Natural killer cell (primary cell): ENCODE measurements around the gene BRD4. TPM values are rescaled to one million over a fixed set of nuclear protein-coding genes. Genes with fewer than 3 reads are reported as not detected.

ENCODE experiments used
- ATAC-seq, 3 donors: fragments of 150-1000 bp in 2 of 3; fragments of 200-7000 bp in 1 of 3; cut with Tn5 transposase; 1 replicate in 1 of 3; 2 replicates in 2 of 3; pipeline ENCODE4 v1.10.0; 2021; ENCODE audit warnings: mild to moderate bottlenecking in 2 of 3, moderate library complexity in 2 of 3
- DNase-seq, 2 donors: peaks; one replicate each; pipeline versions ENCODE4 v3.0.0 to v3.0.0-alpha.2; 2013 to 2021; ENCODE audit warnings: mixed read lengths in 1 of 2
- H3K27ac ChIP-seq: one replicate; pipeline ENCODE4 v1.5.1; 2013; ENCODE audit warnings: mild to moderate bottlenecking, low read length
- H3K27me3 ChIP-seq: one replicate; pipeline ENCODE4 v1.6.1; 2013; ENCODE audit warnings: low read length; ENCODE audit not compliant: control insufficient read depth, insufficient read depth
- H3K36me3 ChIP-seq: one replicate; pipeline ENCODE4 v1.6.1; 2013; ENCODE audit warnings: low read length; ENCODE audit not compliant: control insufficient read depth, insufficient read depth
- H3K4me1 ChIP-seq: one replicate; pipeline ENCODE4 v1.6.1; 2013; ENCODE audit warnings: low read length; ENCODE audit not compliant: control insufficient read depth, insufficient read depth
- H3K4me3 ChIP-seq: one replicate; pipeline ENCODE4 v1.5.1; 2013; ENCODE audit warnings: low read length
- H3K9me3 ChIP-seq: one replicate; pipeline ENCODE4 v1.6.1; 2013; ENCODE audit warnings: low read length; ENCODE audit not compliant: control insufficient read depth, insufficient read depth
- H3K27ac Mint-ChIP-seq, 2 donors: one replicate each; pipeline ENCODE4 v1.8.0; 2022; ENCODE audit warnings: mild to moderate bottlenecking in 2 of 2, mixed read lengths in 2 of 2, moderate library complexity in 1 of 2
- H3K27me3 Mint-ChIP-seq, 2 donors: one replicate each; pipeline ENCODE4 v1.8.0; 2022; ENCODE audit warnings: low read depth in 2 of 2, mixed read lengths in 2 of 2
- H3K36me3 Mint-ChIP-seq: one replicate; pipeline ENCODE4 v1.8.0; 2022; ENCODE audit warnings: mixed read lengths
- H3K4me1 Mint-ChIP-seq, 2 donors: one replicate each; pipeline ENCODE4 v1.8.0; 2022; ENCODE audit warnings: mixed read lengths in 2 of 2
- H3K4me3 Mint-ChIP-seq: one replicate; pipeline ENCODE4 v1.8.0; 2022; ENCODE audit warnings: mild to moderate bottlenecking, moderate library complexity, mixed read lengths
- H3K9me3 Mint-ChIP-seq, 2 donors: one replicate each; pipeline ENCODE4 v1.8.0; 2022; ENCODE audit warnings: mixed read lengths in 2 of 2
- WGBS: methylation state at CpG from one replicate; pipeline ENCODE4 v1.1.7; 2013; ENCODE audit warnings: missing lambda C conversion rate; ENCODE audit not compliant: insufficient coverage; 5-methylcytosine and 5-hydroxymethylcytosine counted together
- intact Hi-C: fragments of 100-400 bp; cut with micrococcal nuclease; formaldehyde crosslinking; loops from one replicate; pipeline ENCODE4 v1.14.2; 2022
- total RNA-seq, 4 donors: library from RNA; stranded (reverse); fragments of 120-200 nt in 1 of 4; gene quantifications; one replicate each; pipeline versions ENCODE4 v1.2.3 to v1.2.4, GENCODE V29; 2013 to 2022
- TF ChIP-seq, protein P1 (sequence below): fragments of 200-600 bp; IDR thresholded peaks from one replicate; pipeline ENCODE4 v1.8.0; 2022; ENCODE audit warnings: antibody characterized with exemption

The BRD4 gene
- total RNA-seq, 3 donors from 2014 or later (not counting 1 experiment from before 2014, with no cell fraction given): 91.9 to 116 (median 98.3) TPM

DNA sequence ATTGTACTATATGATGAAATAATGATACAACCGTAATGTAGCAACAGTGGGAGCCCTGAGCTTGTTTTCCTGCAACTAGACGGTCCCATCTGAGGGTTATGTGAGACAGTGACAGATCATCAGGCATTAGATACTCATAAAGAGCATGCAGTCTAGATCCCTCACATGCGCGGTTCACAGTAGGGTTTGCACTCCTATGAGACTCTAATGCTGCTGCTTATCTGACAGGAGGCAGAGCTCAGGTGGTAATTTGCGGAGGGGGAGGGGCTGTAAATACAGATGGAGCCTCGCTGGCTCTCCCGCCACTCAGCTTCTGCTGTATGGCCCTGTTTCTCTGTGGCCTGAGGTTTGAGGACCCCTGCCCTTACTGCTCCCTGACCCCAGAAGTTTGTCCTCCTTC is 113.8 kb downstream of the BRD4 start:
- TF ChIP-seq, protein P1, sequence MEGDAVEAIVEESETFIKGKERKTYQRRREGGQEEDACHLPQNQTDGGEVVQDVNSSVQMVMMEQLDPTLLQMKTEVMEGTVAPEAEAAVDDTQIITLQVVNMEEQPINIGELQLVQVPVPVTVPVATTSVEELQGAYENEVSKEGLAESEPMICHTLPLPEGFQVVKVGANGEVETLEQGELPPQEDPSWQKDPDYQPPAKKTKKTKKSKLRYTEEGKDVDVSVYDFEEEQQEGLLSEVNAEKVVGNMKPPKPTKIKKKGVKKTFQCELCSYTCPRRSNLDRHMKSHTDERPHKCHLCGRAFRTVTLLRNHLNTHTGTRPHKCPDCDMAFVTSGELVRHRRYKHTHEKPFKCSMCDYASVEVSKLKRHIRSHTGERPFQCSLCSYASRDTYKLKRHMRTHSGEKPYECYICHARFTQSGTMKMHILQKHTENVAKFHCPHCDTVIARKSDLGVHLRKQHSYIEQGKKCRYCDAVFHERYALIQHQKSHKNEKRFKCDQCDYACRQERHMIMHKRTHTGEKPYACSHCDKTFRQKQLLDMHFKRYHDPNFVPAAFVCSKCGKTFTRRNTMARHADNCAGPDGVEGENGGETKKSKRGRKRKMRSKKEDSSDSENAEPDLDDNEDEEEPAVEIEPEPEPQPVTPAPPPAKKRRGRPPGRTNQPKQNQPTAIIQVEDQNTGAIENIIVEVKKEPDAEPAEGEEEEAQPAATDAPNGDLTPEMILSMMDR: no peak
- Mint-ChIP-seq H3K27ac (no peak overlapping the region), H3K4me3 (no peak overlapping the region), H3K36me3 (no peaks in the 10 kb centered on the region), H3K4me1 (peaks cover 11 to 13% of the 10 kb centered on the region in 2 donors), H3K9me3 (no peaks in the 10 kb centered on the region), H3K27me3 (peaks cover 11 to 13% of the 10 kb centered on the region in 2 donors)
- Histone ChIP-seq H3K27me3 (peaks cover 3% of the 10 kb centered on the region), H3K9me3 (no peaks in the 10 kb centered on the region), H3K4me1 (peaks cover 10% of the 10 kb centered on the region), H3K4me3 (no peak overlapping the region), H3K27ac (no peak overlapping the region), H3K36me3 (no peaks in the 10 kb centered on the region)
- WGBS: 92% methylated on average over 7 of the region's 7 CpGs
- intact Hi-C loops: no loop called here
- ATAC-seq (no peak), DNase-seq (no peak)

DNA sequence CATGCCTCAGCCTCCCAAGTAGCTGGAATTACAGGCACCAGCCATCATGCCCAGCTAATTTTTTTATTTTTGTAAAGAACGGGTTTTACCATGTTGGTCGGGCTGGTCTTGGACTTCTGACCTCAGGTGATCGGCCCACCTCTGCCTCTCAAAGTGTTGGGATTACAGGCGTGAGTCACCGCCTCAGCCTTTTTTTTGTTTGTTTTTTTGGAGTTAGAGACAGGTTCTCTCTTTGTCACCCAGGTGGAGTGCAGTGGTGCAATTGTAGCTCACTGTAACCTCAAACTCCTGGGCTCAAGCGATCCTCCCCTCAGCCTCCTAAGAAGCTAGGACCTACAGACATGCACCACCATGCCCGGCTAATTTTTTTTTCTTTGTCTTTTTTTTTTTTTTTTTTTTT is 116.0 kb downstream of the BRD4 start:
- H3K27me3 ChIP-seq: no peaks in the 10 kb centered on the region
- H3K27ac ChIP-seq: no peak overlapping the region
- H3K4me3 ChIP-seq: no peak overlapping the region
- TF ChIP-seq, protein P1: no peak
- no peak overlapping the region for H3K27ac Mint-ChIP-seq
- intact Hi-C loops: no loop called here
- H3K36me3 ChIP-seq: no peaks in the 10 kb centered on the region
- WGBS: 93% methylated on average over 7 of the region's 7 CpGs
- no peaks in the 10 kb centered on the region for H3K9me3 Mint-ChIP-seq
- H3K27me3 Mint-ChIP-seq: peaks cover 0 to 3% of the 10 kb centered on the region in 2 donors
- H3K4me3 Mint-ChIP-seq: no peak overlapping the region
- peaks cover 1% of the 10 kb centered on the region for H3K4me1 ChIP-seq
- no peaks in the 10 kb centered on the region for H3K4me1 Mint-ChIP-seq
- no peak for ATAC-seq
- no peak for DNase-seq
- no peaks in the 10 kb centered on the region for H3K9me3 ChIP-seq
- no peaks in the 10 kb centered on the region for H3K36me3 Mint-ChIP-seq

DNA sequence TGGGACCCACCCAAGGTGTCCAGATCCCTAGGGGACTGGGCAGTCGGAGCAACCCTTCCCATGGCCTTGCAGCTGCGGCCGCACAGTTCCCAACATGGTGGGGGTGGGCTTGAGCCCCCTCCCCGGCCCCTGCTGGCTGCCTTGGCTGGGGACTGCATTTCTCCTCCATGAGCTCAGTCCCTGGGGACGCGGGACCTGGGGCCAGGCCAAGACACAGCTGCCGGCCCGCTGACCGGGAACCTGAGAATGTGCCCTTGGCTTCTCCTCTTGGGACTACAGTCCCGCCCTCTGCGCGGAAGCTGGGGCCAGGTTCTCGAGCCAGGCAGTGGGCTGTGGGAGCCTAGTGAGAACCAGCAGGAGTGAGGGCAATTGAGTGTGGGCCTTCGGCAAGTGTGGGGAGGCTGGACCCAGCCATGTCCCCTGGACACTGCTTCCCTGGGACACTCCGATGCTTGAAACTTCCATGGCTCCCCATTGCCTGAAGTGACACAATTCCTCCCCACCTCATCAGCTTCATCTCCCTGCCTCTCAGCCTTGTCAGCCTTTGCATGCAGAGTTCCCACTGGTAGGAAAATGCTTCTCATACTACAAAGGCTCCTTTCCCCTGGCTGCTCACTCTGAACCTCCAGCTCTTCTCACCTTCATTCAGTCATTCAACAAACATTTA is 118.5 kb downstream of the BRD4 start:
- WGBS: 92% methylated on average over 15 of the region's 15 CpGs
- peaks cover 0 to 3% of the 10 kb centered on the region in 2 donors for H3K27me3 Mint-ChIP-seq
- no peak overlapping the region for H3K4me3 Mint-ChIP-seq
- no peak overlapping the region for H3K27ac Mint-ChIP-seq
- intact Hi-C loops: no loop called here
- no peaks in the 10 kb centered on the region for H3K27me3 ChIP-seq
- no peak for ATAC-seq
- no peak overlapping the region for H3K27ac ChIP-seq
- no peaks in the 10 kb centered on the region for H3K9me3 Mint-ChIP-seq
- TF ChIP-seq, protein P1: no peak
- peaks cover 5% of the 10 kb centered on the region for H3K4me1 ChIP-seq
- H3K36me3 ChIP-seq: no peaks in the 10 kb centered on the region
- H3K4me3 ChIP-seq: no peak overlapping the region
- no peaks in the 10 kb centered on the region for H3K4me1 Mint-ChIP-seq
- no peaks in the 10 kb centered on the region for H3K36me3 Mint-ChIP-seq
- H3K9me3 ChIP-seq: no peaks in the 10 kb centered on the region
- DNase-seq: no peak

DNA sequence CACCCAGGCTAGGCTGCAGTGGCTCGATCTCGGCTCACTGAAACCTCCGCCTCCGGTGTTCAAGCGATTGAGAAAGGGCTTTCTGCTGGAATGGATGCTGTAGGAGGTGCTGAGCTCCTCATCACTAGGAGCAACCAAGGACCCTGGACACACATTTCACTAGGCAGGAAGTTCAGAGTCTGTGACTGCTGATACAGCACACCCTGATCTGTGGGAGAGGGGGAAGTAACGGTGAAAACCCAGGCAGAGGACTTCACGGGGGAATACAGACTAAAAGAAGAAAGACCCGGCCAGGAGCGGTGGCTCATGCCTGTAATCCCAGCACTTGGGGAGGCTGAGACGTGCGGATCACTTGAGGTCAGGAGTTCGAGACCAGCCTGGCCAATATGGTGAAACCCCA is 119.6 kb downstream of the BRD4 start:
- 89% methylated on average over 12 of the region's 12 CpGs for WGBS
- Histone ChIP-seq H3K4me1 (peaks cover 5% of the 10 kb centered on the region), H3K4me3 (no peak overlapping the region), H3K9me3 (no peaks in the 10 kb centered on the region), H3K27ac (no peak overlapping the region), H3K27me3 (no peaks in the 10 kb centered on the region), H3K36me3 (no peaks in the 10 kb centered on the region)
- H3K4me3 Mint-ChIP-seq: no peak overlapping the region
- DNase-seq (no peak), ATAC-seq (no peak)
- no peaks in the 10 kb centered on the region for H3K9me3 Mint-ChIP-seq
- H3K4me1 Mint-ChIP-seq: no peaks in the 10 kb centered on the region
- intact Hi-C loops: no loop called here
- H3K36me3 Mint-ChIP-seq: no peaks in the 10 kb centered on the region
- H3K27me3 Mint-ChIP-seq: peaks cover 0 to 3% of the 10 kb centered on the region in 2 donors
- no peak overlapping the region for H3K27ac Mint-ChIP-seq
- TF ChIP-seq, protein P1: no peak
